ENCODE results near the gene SPEF2. TPM values are rescaled to one million over a fixed set of nuclear protein-coding genes. Genes with fewer than 3 reads are reported as not detected.

SPEF2 gene
- total and polyA plus RNA-seq, 2 donors from 2014 or later = 7.1 to 19.1 TPM

GRCh38 chr5:35741126-35741716, 123.6 kb downstream of the SPEF2 start:
- H3K9me3 ChIP-seq (ENCODE audit: control insufficient read depth in 2 of 3, insufficient read depth in 1 of 3, low read length in 3 of 3) = peaks cover 0 to 4% (median 0%) of the 10 kb centered on the region in 3 donors
- no peaks in the 10 kb centered on the region for H3K36me3 ChIP-seq (ENCODE audit: control insufficient read depth in 2 of 3, insufficient read depth in 3 of 3, low read length in 3 of 3)
- H3K27me3 ChIP-seq (ENCODE audit: control insufficient read depth, insufficient read depth, low read length) = no peaks in the 10 kb centered on the region
- no peak for FAIRE-seq
- H3K4me1 ChIP-seq (ENCODE audit: control insufficient read depth in 2 of 3, insufficient read depth in 2 of 3, low read depth in 1 of 3, low read length in 3 of 3) = no peaks in the 10 kb centered on the region
- no peak for TF ChIP-seq CTCF (IDR thresholded peaks at IDR 0.05; ENCODE audit: borderline replicate concordance, extremely low read depth, insufficient read depth)
- intact Hi-C loops (cut with DNase I) = no loop called here
- H3K4me3 ChIP-seq (ENCODE audit: low read length in 3 of 3) = no peak overlapping the region
- no peak overlapping the region for H3K27ac ChIP-seq (ENCODE audit: low read depth in 2 of 2, low read length in 2 of 2)
- no peak overlapping the region for H3K9ac ChIP-seq (ENCODE audit: low read length in 3 of 3)
- no peak for DNase-seq

- no peak for FAIRE-seq
- intact Hi-C loops (cut with DNase I) = no loop called here
Measured at GRCh38 chr5:35741971-35742370, 124.3 kb downstream of the SPEF2 start.

GRCh38 chr5:35743644-35744043, 126.0 kb downstream of the SPEF2 start:
- DNase-seq (no peak), FAIRE-seq (no peak)
- Histone ChIP-seq H3K9me3 (ENCODE audit: control insufficient read depth in 2 of 3, insufficient read depth in 1 of 3, low read length in 3 of 3) (no peaks in the 10 kb centered on the region), H3K4me1 (ENCODE audit: control insufficient read depth in 2 of 3, insufficient read depth in 2 of 3, low read depth in 1 of 3, low read length in 3 of 3) (no peaks in the 10 kb centered on the region), H3K36me3 (ENCODE audit: control insufficient read depth in 2 of 3, insufficient read depth in 3 of 3, low read length in 3 of 3) (no peaks in the 10 kb centered on the region), H3K27me3 (ENCODE audit: control insufficient read depth, insufficient read depth, low read length) (no peaks in the 10 kb centered on the region), H3K9ac (ENCODE audit: low read length in 3 of 3) (no peak overlapping the region), H3K4me3 (ENCODE audit: low read length in 3 of 3) (no peak overlapping the region), H3K27ac (ENCODE audit: low read depth in 2 of 2, low read length in 2 of 2) (no peak overlapping the region)
- intact Hi-C loops (cut with DNase I) = no loop called here
- no peak for TF ChIP-seq CTCF (IDR thresholded peaks at IDR 0.05; ENCODE audit: borderline replicate concordance, extremely low read depth, insufficient read depth)

More at GRCh38 chr5:35741971-35742370, 124.3 kb downstream of the SPEF2 start:
- no peaks in the 10 kb centered on the region for H3K36me3 ChIP-seq (ENCODE audit: control insufficient read depth in 2 of 3, insufficient read depth in 3 of 3, low read length in 3 of 3)
- DNase-seq = no peak
- no peaks in the 10 kb centered on the region for H3K27me3 ChIP-seq (ENCODE audit: control insufficient read depth, insufficient read depth, low read length)
- no peak overlapping the region for H3K27ac ChIP-seq (ENCODE audit: low read depth in 2 of 2, low read length in 2 of 2)
- no peaks in the 10 kb centered on the region for H3K4me1 ChIP-seq (ENCODE audit: control insufficient read depth in 2 of 3, insufficient read depth in 2 of 3, low read depth in 1 of 3, low read length in 3 of 3)
- no peak overlapping the region for H3K9ac ChIP-seq (ENCODE audit: low read length in 3 of 3)
- no peak overlapping the region for H3K4me3 ChIP-seq (ENCODE audit: low read length in 3 of 3)
- no peak for TF ChIP-seq CTCF (IDR thresholded peaks at IDR 0.05; ENCODE audit: borderline replicate concordance, extremely low read depth, insufficient read depth)
- no peaks in the 10 kb centered on the region for H3K9me3 ChIP-seq (ENCODE audit: control insufficient read depth in 2 of 3, insufficient read depth in 1 of 3, low read length in 3 of 3)

- H3K9ac ChIP-seq (ENCODE audit: low read length in 3 of 3) = no peak overlapping the region
- no peaks in the 10 kb centered on the region for H3K4me1 ChIP-seq (ENCODE audit: control insufficient read depth in 2 of 3, insufficient read depth in 2 of 3, low read depth in 1 of 3, low read length in 3 of 3)
- H3K9me3 ChIP-seq (ENCODE audit: control insufficient read depth in 2 of 3, insufficient read depth in 1 of 3, low read length in 3 of 3) = no peaks in the 10 kb centered on the region
- intact Hi-C loops (cut with DNase I) = no loop called here
- no peak for TF ChIP-seq CTCF (IDR thresholded peaks at IDR 0.05; ENCODE audit: borderline replicate concordance, extremely low read depth, insufficient read depth)
- H3K27me3 ChIP-seq (ENCODE audit: control insufficient read depth, insufficient read depth, low read length) = no peaks in the 10 kb centered on the region
- H3K36me3 ChIP-seq (ENCODE audit: control insufficient read depth in 2 of 3, insufficient read depth in 3 of 3, low read length in 3 of 3) = no peaks in the 10 kb centered on the region
- no peak overlapping the region for H3K4me3 ChIP-seq (ENCODE audit: low read length in 3 of 3)
- no peak for DNase-seq
- FAIRE-seq = no peak
- H3K27ac ChIP-seq (ENCODE audit: low read depth in 2 of 2, low read length in 2 of 2) = no peak overlapping the region
Measured at GRCh38 chr5:35745193-35745592, 127.5 kb downstream of the SPEF2 start.

Measured in kidney (tissue), 14 donors.